Measurements from ENCODE around the gene FAM110C.

GRCh38 chr2:65121-65520 is 18.8 kb upstream of the FAM110C start:
- no peak for TF ChIP-seq POLR2AphosphoS5 (IDR thresholded peaks at IDR 0.05)
- no peak for TF ChIP-seq POLR2A (IDR thresholded peaks at IDR 0.05)
- no peak for TF ChIP-seq CTCF (IDR thresholded peaks at IDR 0.05 in 8 of 11, conservative IDR thresholded peaks at IDR 0.05 in 3 of 11)

Data from spleen (tissue), 7 donors.